ENCODE measurements around the gene LCLAT1.

Gene LCLAT1

DNA sequence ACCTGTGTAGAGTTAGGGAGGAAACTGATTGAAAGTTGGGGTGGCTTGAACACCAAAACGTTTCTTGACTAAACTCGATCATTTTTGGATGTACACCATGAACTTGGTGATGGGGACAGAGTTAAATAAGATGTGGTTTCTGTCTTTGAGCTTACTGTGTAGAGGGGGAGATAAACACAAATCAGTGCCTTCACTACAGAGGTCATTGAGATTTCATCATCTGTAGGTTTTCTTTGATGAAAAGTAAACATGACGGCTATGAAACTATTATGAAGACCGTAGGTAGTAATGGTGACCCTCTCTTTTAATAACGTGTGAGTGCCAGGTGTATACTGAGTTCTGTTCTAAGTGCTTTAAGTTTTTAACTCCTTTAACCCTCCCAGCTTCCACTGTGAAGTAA is 6.5 kb downstream of the LCLAT1 start:
- no peak for DNase-seq (ENCODE audit: low read depth, low spot score)
- no peak overlapping the region for H3K4me3 ChIP-seq (ENCODE audit: low read depth, low read length)
- no peak for TF ChIP-seq CTCF (IDR thresholded peaks at IDR 0.05; ENCODE audit: insufficient read depth, low read length, missing control alignments)
- ChIA-PET CTCF (interaction anchor here (1.5 kb wide), 1 partner anchor 246 kb away, joined by 3 read pairs; no protein-coding TSS in a partner anchor), POLR2A (no interaction called here)

DNA sequence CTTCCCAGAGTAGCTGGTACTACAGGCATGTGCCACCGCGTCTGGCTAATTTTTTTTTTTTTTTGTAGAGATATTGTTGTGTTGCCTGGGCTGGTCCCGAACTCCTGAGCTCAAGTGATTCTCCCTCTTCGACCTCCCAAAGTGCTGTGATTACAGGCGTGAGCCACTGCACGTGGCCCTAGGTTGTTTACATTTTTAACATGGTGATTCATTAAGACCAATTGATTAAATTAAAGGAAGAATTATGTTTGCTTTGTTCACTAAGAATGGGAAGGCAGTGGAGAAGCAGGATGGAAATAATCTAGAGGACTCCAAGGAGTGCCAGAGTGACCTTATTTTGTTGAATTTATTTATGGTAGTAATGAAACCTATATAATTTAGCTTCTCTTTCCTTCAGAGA is 7.5 kb downstream of the LCLAT1 start:
- no peak for TF ChIP-seq CTCF (IDR thresholded peaks at IDR 0.05; ENCODE audit: insufficient read depth, low read length, missing control alignments)
- no peak for DNase-seq (ENCODE audit: low read depth, low spot score)
- ChIA-PET POLR2A (no interaction called here), CTCF (interaction anchor here (1.5 kb wide), 1 partner anchor 247 kb away, joined by 3 read pairs; no protein-coding TSS in a partner anchor)
- no peak overlapping the region for H3K4me3 ChIP-seq (ENCODE audit: low read depth, low read length)

- no peak overlapping the region for H3K4me3 ChIP-seq (ENCODE audit: low read depth, low read length)
- DNase-seq (ENCODE audit: low read depth, low spot score) = no peak
- TF ChIP-seq CTCF (IDR thresholded peaks at IDR 0.05; ENCODE audit: insufficient read depth, low read length, missing control alignments) = no peak
- POLR2A ChIA-PET = no interaction called here
- CTCF ChIA-PET = no interaction called here
Observed at GRCh38 chr2:30455114-30455738, 8.2 kb downstream of the LCLAT1 start.

- no peak overlapping the region for H3K4me3 ChIP-seq (ENCODE audit: low read depth, low read length)
- CTCF ChIA-PET = no interaction called here
- TF ChIP-seq CTCF (IDR thresholded peaks at IDR 0.05; ENCODE audit: insufficient read depth, low read length, missing control alignments) = no peak
- POLR2A ChIA-PET = no interaction called here
- no peak for DNase-seq (ENCODE audit: low read depth, low spot score)
Observed at GRCh38 chr2:30456106-30456505, 9.1 kb downstream of the LCLAT1 start.

DNA sequence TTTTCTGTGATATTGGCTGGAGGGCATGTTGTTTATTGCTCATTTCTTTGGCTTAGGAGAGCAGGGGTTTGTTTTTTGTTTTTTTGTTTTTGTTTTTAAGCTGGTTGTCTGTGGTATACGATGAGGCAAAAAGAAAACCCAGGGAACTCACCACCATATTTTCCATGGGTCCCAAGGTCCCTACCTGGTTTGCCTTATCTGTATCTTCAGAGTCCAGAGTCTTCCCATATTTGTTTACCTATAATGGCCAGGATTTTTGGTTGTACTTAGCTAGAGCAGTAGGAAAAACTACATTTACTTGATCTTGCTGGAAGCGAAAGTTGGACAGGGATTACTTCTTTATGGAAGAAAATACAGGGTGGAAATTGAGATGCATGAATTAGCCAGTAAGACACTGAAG is 9.5 kb downstream of the LCLAT1 start:
- H3K4me3 ChIP-seq (ENCODE audit: low read depth, low read length) = no peak overlapping the region
- TF ChIP-seq CTCF (IDR thresholded peaks at IDR 0.05; ENCODE audit: insufficient read depth, low read length, missing control alignments) = no peak
- no peak for DNase-seq (ENCODE audit: low read depth, low spot score)
- POLR2A ChIA-PET = no interaction called here
- CTCF ChIA-PET = interaction anchor here (0.8 to 1.2 kb wide), 2 partner anchors 8 to 292 kb away, joined by 4 to 5 read pairs; no protein-coding TSS in a partner anchor

DNA sequence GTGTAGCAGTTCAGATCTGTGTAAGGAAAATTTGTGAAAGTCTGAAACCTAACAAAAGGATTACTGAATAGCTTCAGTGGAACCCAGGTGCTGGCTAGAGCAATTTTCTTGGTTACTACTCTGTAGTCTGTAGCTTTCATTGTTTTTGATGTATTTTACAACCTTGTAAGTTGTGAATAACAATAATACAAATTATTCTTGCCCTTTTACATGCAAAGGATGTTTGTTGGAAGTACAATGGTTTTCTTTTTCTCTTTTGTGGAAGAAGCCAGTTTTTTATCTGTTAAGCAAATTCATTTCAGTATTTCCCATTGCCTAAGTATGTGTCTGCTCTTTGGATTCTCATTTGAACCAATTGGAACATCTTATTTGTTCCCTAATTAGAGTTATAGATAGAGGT is 10.2 kb downstream of the LCLAT1 start:
- DNase-seq (ENCODE audit: low read depth, low spot score) = no peak
- POLR2A ChIA-PET = interaction anchor here (0.7 kb wide), 1 partner anchor 62 kb away, joined by 3 read pairs; no protein-coding TSS in a partner anchor
- no peak overlapping the region for H3K4me3 ChIP-seq (ENCODE audit: low read depth, low read length)
- TF ChIP-seq CTCF (IDR thresholded peaks at IDR 0.05; ENCODE audit: insufficient read depth, low read length, missing control alignments) = no peak
- CTCF ChIA-PET = interaction anchor here (0.8 to 1.2 kb wide), 2 partner anchors 9 to 292 kb away, joined by 4 to 5 read pairs; no protein-coding TSS in a partner anchor

Measured in AG04449 (cell line).